Measurements from ENCODE around the gene CARD6.

GRCh38 chr5:40813698-40814281 is 27.4 kb upstream of the CARD6 start:
- TF ChIP-seq, protein P1, sequence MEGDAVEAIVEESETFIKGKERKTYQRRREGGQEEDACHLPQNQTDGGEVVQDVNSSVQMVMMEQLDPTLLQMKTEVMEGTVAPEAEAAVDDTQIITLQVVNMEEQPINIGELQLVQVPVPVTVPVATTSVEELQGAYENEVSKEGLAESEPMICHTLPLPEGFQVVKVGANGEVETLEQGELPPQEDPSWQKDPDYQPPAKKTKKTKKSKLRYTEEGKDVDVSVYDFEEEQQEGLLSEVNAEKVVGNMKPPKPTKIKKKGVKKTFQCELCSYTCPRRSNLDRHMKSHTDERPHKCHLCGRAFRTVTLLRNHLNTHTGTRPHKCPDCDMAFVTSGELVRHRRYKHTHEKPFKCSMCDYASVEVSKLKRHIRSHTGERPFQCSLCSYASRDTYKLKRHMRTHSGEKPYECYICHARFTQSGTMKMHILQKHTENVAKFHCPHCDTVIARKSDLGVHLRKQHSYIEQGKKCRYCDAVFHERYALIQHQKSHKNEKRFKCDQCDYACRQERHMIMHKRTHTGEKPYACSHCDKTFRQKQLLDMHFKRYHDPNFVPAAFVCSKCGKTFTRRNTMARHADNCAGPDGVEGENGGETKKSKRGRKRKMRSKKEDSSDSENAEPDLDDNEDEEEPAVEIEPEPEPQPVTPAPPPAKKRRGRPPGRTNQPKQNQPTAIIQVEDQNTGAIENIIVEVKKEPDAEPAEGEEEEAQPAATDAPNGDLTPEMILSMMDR (IDR thresholded peaks at IDR 0.05; ENCODE audit: poor library complexity), result no peak
- TF ChIP-seq EZH2phosphoT487 (IDR thresholded peaks at IDR 0.05; ENCODE audit: low read depth, severe bottlenecking, unreplicated experiment), result no peak
- no peak for TF ChIP-seq EZH2 (IDR thresholded peaks at IDR 0.05; ENCODE audit: borderline replicate concordance)

All from hepatocyte (in vitro differentiated cells).